HG02759 (cell line): ENCODE measurements around the gene NEK10.
"Not testable (repeated sequence)": the region's sequence is repeated elsewhere in the genome, so short reads cannot be mapped to it uniquely, and the experiment has no call there.

ENCODE experiments used
- ATAC-seq: cut with Tn5 transposase; IDR thresholded peaks from one replicate; pipeline ENCODE4 v1.9.1; 2021; ENCODE audit warnings: mild to moderate bottlenecking, moderate library complexity; ENCODE audit not compliant: unreplicated experiment

Gene NEK10

GRCh38 chr3:27368831-27369607 is at the start of gene NEK10:
Gene NEK10, minus strand, starts transcription at chr3:27369383. Its CDS starts 16,501 bp downstream, at chr3:27352882.
- peak; percentile 100 for ATAC-seq

GRCh38 chr3:27415202-27415601 is 46.0 kb upstream of the NEK10 start:
- ATAC-seq: no peak

GRCh38 chr3:27392950-27393679 is 23.9 kb upstream of the NEK10 start:
- ATAC-seq: peak; percentile 79

- not testable (repeated sequence) for ATAC-seq
Observed at GRCh38 chr3:27392414-27392813, 23.2 kb upstream of the NEK10 start.

GRCh38 chr3:27391796-27392195 is 22.6 kb upstream of the NEK10 start:
- no peak for ATAC-seq

- ATAC-seq: no peak
Observed at GRCh38 chr3:27387625-27388024, 18.4 kb upstream of the NEK10 start.

- no peak for ATAC-seq
Observed at GRCh38 chr3:27385504-27385903, 16.3 kb upstream of the NEK10 start.

GRCh38 chr3:27384191-27384590 is 15.0 kb upstream of the NEK10 start:
- no peak for ATAC-seq

- ATAC-seq: no peak
Observed at GRCh38 chr3:27380433-27381357, 11.5 kb upstream of the NEK10 start.

- ATAC-seq: no peak
Observed at GRCh38 chr3:27378331-27378730, 9.1 kb upstream of the NEK10 start.

- ATAC-seq: no peak
Observed at GRCh38 chr3:27376109-27376772, 7.1 kb upstream of the NEK10 start.

- ATAC-seq: no peak
Observed at GRCh38 chr3:27366062-27366591, 3.1 kb downstream of the NEK10 start.

- ATAC-seq: peak; percentile 56
Observed at GRCh38 chr3:27360113-27361078, 8.8 kb downstream of the NEK10 start.

GRCh38 chr3:27358372-27358771 is 10.8 kb downstream of the NEK10 start:
- ATAC-seq: no peak

GRCh38 chr3:27357665-27358258 is 11.4 kb downstream of the NEK10 start:
- ATAC-seq: peak; percentile 87

GRCh38 chr3:27356976-27357375 is 12.2 kb downstream of the NEK10 start:
- ATAC-seq: no peak

GRCh38 chr3:27354588-27355203 is 14.5 kb downstream of the NEK10 start:
- ATAC-seq: no peak

- ATAC-seq: no peak
Observed at GRCh38 chr3:27354161-27354560, 15.0 kb downstream of the NEK10 start.
